Trophoblast cell (in vitro differentiated cells and primary cell): ENCODE results near the gene IRAK3.

ENCODE experiments used
- DNase-seq, 2 donors: peaks; one replicate each; pipeline ENCODE4 v3.0.0-alpha.2; 2016
- H2AFZ ChIP-seq: 2 replicates; pipeline ENCODE4 v1.6.1; 2013; ENCODE audit warnings: low read length, moderate library complexity, mild to moderate bottlenecking; ENCODE audit not compliant: insufficient read depth, poor library complexity
- H2AK5ac ChIP-seq: 2 replicates; pipeline ENCODE4 v1.6.1; 2013; ENCODE audit warnings: mild to moderate bottlenecking, low read length
- H2BK120ac ChIP-seq: 2 replicates; pipeline ENCODE4 v1.6.1; 2013; ENCODE audit warnings: low read length, mild to moderate bottlenecking, moderate library complexity; ENCODE audit not compliant: insufficient read depth, poor library complexity
- H2BK12ac ChIP-seq: 2 replicates; pipeline ENCODE4 v1.6.1; 2013; ENCODE audit warnings: mild to moderate bottlenecking, low read length, moderate library complexity
- H2BK5ac ChIP-seq: 2 replicates; pipeline ENCODE4 v1.6.1; 2013; ENCODE audit warnings: low read length, low read depth, moderate library complexity, mild to moderate bottlenecking; ENCODE audit not compliant: poor library complexity
- H3K14ac ChIP-seq: 2 replicates; pipeline ENCODE4 v1.6.1; 2013; ENCODE audit warnings: mild to moderate bottlenecking, low read length
- H3K18ac ChIP-seq: 2 replicates; pipeline ENCODE4 v1.6.1; 2013; ENCODE audit warnings: mild to moderate bottlenecking, low read length
- H3K23ac ChIP-seq: 2 replicates; pipeline ENCODE4 v1.6.1; 2013; ENCODE audit warnings: low read length
- H3K27ac ChIP-seq: 2 replicates; pipeline ENCODE4 v1.5.1; 2013; ENCODE audit warnings: low read depth, mild to moderate bottlenecking, inconsistent platforms, low read length, moderate library complexity
- H3K27me3 ChIP-seq: 2 replicates; pipeline ENCODE4 v1.6.1; 2013; ENCODE audit warnings: inconsistent platforms, mild to moderate bottlenecking, low read length, moderate library complexity; ENCODE audit not compliant: insufficient read depth
- H3K36me3 ChIP-seq, 2 experiments: 1 replicate in 1 of 2; 2 replicates in 1 of 2; pipeline ENCODE4 v1.6.1; 2013; ENCODE audit warnings: low read length in 2 of 2, mild to moderate bottlenecking in 2 of 2, moderate library complexity in 1 of 2; ENCODE audit not compliant: insufficient read depth in 2 of 2, control insufficient read depth in 1 of 2
- H3K4ac ChIP-seq: 2 replicates; pipeline ENCODE4 v1.6.1; 2013; ENCODE audit warnings: low read depth, mild to moderate bottlenecking, low read length, moderate library complexity
- H3K4me1 ChIP-seq, 2 experiments: 1 replicate in 1 of 2; 2 replicates in 1 of 2; pipeline ENCODE4 v1.6.1; 2013; ENCODE audit warnings: low read length in 2 of 2, mild to moderate bottlenecking in 2 of 2, moderate library complexity in 1 of 2; ENCODE audit not compliant: insufficient read depth in 2 of 2, control insufficient read depth in 1 of 2
- H3K4me2 ChIP-seq: 2 replicates; pipeline ENCODE4 v1.6.1; 2013; ENCODE audit warnings: inconsistent platforms, mild to moderate bottlenecking, low read length, moderate library complexity
- H3K4me3 ChIP-seq: 2 replicates; pipeline ENCODE4 v1.5.1; 2013; ENCODE audit warnings: mild to moderate bottlenecking, low read depth, low read length, inconsistent platforms
- H3K79me1 ChIP-seq: one replicate; pipeline ENCODE4 v1.6.1; 2013; ENCODE audit warnings: low read length
- H3K79me2 ChIP-seq: 2 replicates; pipeline ENCODE4 v1.6.1; 2013; ENCODE audit warnings: low read length, mild to moderate bottlenecking; ENCODE audit not compliant: control insufficient read depth, insufficient read depth, poor library complexity
- H3K9ac ChIP-seq: 2 replicates; pipeline ENCODE4 v1.6.1; 2013; ENCODE audit warnings: mild to moderate bottlenecking, low read length
- H3K9me3 ChIP-seq: 2 replicates; pipeline ENCODE4 v1.6.1; 2013; ENCODE audit warnings: low read depth, mild to moderate bottlenecking, control low read depth, inconsistent platforms, low read length; ENCODE audit not compliant: insufficient read depth
- H4K12ac ChIP-seq: 2 replicates; pipeline ENCODE4 v1.6.1; 2013; ENCODE audit warnings: low read depth, mild to moderate bottlenecking, low read length, moderate library complexity
- H4K8ac ChIP-seq: 2 replicates; pipeline ENCODE4 v1.6.1; 2013; ENCODE audit warnings: low read depth, mild to moderate bottlenecking, low read length, moderate library complexity
- H4K91ac ChIP-seq: one replicate; pipeline ENCODE4 v1.6.1; 2013; ENCODE audit warnings: low read depth, mild to moderate bottlenecking, low read length, moderate library complexity
- WGBS: extraction: QIAGEN DNeasy Blood & Tissue Kit; methylation state at CpG from one replicate; pipeline ENCODE4 v1.1.7; 2013; ENCODE audit warnings: missing lambda C conversion rate; ENCODE audit not compliant: insufficient read length, insufficient coverage; ENCODE audit errors: extremely low coverage; 5-methylcytosine and 5-hydroxymethylcytosine counted together

IRAK3 gene

GRCh38 chr12:66196806-66197205 lies 7.8 kb downstream of the IRAK3 start:
- WGBS = no CpG with 5 or more reads among the region's 3 CpGs
- no peak overlapping the region for H3K14ac ChIP-seq
- H3K9ac ChIP-seq = no peak overlapping the region
- H3K36me3 ChIP-seq = no peaks in the 10 kb centered on the region
- H3K79me2 ChIP-seq = no peaks in the 10 kb centered on the region
- H3K4ac ChIP-seq = no peak overlapping the region
- H3K9me3 ChIP-seq = no peaks in the 10 kb centered on the region
- no peak overlapping the region for H4K8ac ChIP-seq
- H2AK5ac ChIP-seq = no peak overlapping the region
- no peaks in the 10 kb centered on the region for H3K4me1 ChIP-seq
- no peak overlapping the region for H3K4me3 ChIP-seq
- H2AFZ ChIP-seq = no peak overlapping the region
- no peak for DNase-seq
- H3K18ac ChIP-seq = no peak overlapping the region
- H3K27me3 ChIP-seq = no peaks in the 10 kb centered on the region
- no peak overlapping the region for H2BK120ac ChIP-seq
- no peak overlapping the region for H2BK12ac ChIP-seq
- no peak overlapping the region for H2BK5ac ChIP-seq
- no peak overlapping the region for H3K23ac ChIP-seq
- no peak overlapping the region for H4K12ac ChIP-seq
- H3K27ac ChIP-seq = no peak overlapping the region
- no peaks in the 10 kb centered on the region for H3K79me1 ChIP-seq
- no peak overlapping the region for H4K91ac ChIP-seq
- no peak overlapping the region for H3K4me2 ChIP-seq

- H4K91ac ChIP-seq = no peak overlapping the region
- H3K4ac ChIP-seq = no peak overlapping the region
- no peak for DNase-seq
- no peaks in the 10 kb centered on the region for H3K27me3 ChIP-seq
- no peak overlapping the region for H2BK5ac ChIP-seq
- H3K4me1 ChIP-seq = no peaks in the 10 kb centered on the region
- H3K36me3 ChIP-seq = no peaks in the 10 kb centered on the region
- no peaks in the 10 kb centered on the region for H3K79me1 ChIP-seq
- no peak overlapping the region for H2AK5ac ChIP-seq
- WGBS = no CpG with 5 or more reads among the region's 3 CpGs
- no peaks in the 10 kb centered on the region for H3K79me2 ChIP-seq
- H2BK120ac ChIP-seq = no peak overlapping the region
- H3K4me2 ChIP-seq = no peak overlapping the region
- H2BK12ac ChIP-seq = no peak overlapping the region
- H3K23ac ChIP-seq = no peak overlapping the region
- H3K18ac ChIP-seq = no peak overlapping the region
- H3K4me3 ChIP-seq = no peak overlapping the region
- no peak overlapping the region for H4K12ac ChIP-seq
- no peak overlapping the region for H4K8ac ChIP-seq
- H3K9ac ChIP-seq = no peak overlapping the region
- H3K27ac ChIP-seq = no peak overlapping the region
- no peaks in the 10 kb centered on the region for H3K9me3 ChIP-seq
- H3K14ac ChIP-seq = no peak overlapping the region
- no peak overlapping the region for H2AFZ ChIP-seq
Measured at GRCh38 chr12:66197495-66197921, 8.5 kb downstream of the IRAK3 start.

DNA sequence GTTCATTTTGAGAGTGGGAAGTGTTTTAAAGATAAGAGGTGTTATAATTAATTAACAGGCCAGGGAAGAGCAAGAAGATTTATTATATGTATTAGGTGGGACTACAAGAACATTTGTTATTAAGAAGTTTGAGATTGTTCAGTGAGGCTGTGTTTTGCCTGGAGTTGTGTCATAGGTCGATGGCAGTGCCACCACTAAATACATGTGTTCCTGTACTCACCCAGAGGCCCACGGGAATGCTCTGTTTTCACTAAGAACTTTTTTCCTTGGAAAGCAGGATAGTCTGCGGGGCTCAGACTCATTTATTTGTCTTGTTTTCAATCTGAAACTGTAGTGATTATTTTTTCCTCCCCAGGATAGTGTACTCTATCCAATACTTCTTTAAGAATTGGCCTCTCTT lies 10.1 kb downstream of the IRAK3 start:
- Histone ChIP-seq H2BK12ac (no peak overlapping the region), H2AK5ac (no peak overlapping the region), H3K9me3 (no peaks in the 10 kb centered on the region), H2AFZ (no peak overlapping the region), H3K4me3 (no peak overlapping the region), H3K23ac (no peak overlapping the region), H2BK120ac (no peak overlapping the region), H3K36me3 (no peaks in the 10 kb centered on the region), H3K4ac (no peak overlapping the region), H3K4me2 (no peak overlapping the region), H3K18ac (no peak overlapping the region), H3K79me1 (no peaks in the 10 kb centered on the region), H4K91ac (no peak overlapping the region), H3K14ac (no peak overlapping the region), H4K12ac (no peak overlapping the region), H3K79me2 (no peaks in the 10 kb centered on the region), H3K4me1 (no peaks in the 10 kb centered on the region), H3K27me3 (no peaks in the 10 kb centered on the region), H4K8ac (no peak overlapping the region), H2BK5ac (no peak overlapping the region), H3K9ac (no peak overlapping the region), H3K27ac (no peak overlapping the region)
- no peak for DNase-seq
- WGBS = no CpG with 5 or more reads among the region's 3 CpGs

GRCh38 chr12:66199831-66200509 lies 11.0 kb downstream of the IRAK3 start:
- Histone ChIP-seq H3K23ac (no peak overlapping the region), H3K18ac (no peak overlapping the region), H2BK5ac (no peak overlapping the region), H4K8ac (no peak overlapping the region), H2AK5ac (no peak overlapping the region), H4K91ac (no peak overlapping the region), H2BK120ac (no peak overlapping the region), H3K9ac (no peak overlapping the region), H3K9me3 (no peaks in the 10 kb centered on the region), H3K79me2 (no peaks in the 10 kb centered on the region), H3K4me1 (no peaks in the 10 kb centered on the region), H3K4me3 (no peak overlapping the region), H2AFZ (no peak overlapping the region), H2BK12ac (no peak overlapping the region), H3K4ac (no peak overlapping the region), H4K12ac (no peak overlapping the region), H3K4me2 (no peak overlapping the region), H3K79me1 (no peaks in the 10 kb centered on the region), H3K27ac (no peak overlapping the region), H3K27me3 (no peaks in the 10 kb centered on the region), H3K36me3 (no peaks in the 10 kb centered on the region), H3K14ac (no peak overlapping the region)
- DNase-seq = no peak
